ENCODE measurements around the gene PLXNA4.

PLXNA4 gene

GRCh38 chr7:132242192-132242812, 334.0 kb downstream of the PLXNA4 start:
- DNase-seq (ENCODE audit: low spot score) = no peak
- CTCF ChIA-PET = interaction anchor here (0.6 kb wide), 1 partner anchor 400 kb away, joined by 3 read pairs; no protein-coding TSS in a partner anchor
- H3K27ac ChIP-seq = no peak overlapping the region
- POLR2A ChIA-PET (ENCODE audit: low non-redundant PET) = no interaction called here
- TF ChIP-seq CTCF (conservative IDR thresholded peaks at IDR 0.05; ENCODE audit: low read depth) = no peak

- CTCF ChIA-PET = no interaction called here
Measured at GRCh38 chr7:132240821-132241422, 335.3 kb downstream of the PLXNA4 start.

GRCh38 chr7:132240262-132240661, 336.0 kb downstream of the PLXNA4 start:
- no peak overlapping the region for H3K27ac ChIP-seq
- DNase-seq (ENCODE audit: low spot score) = no peak
- CTCF ChIA-PET = no interaction called here
- POLR2A ChIA-PET (ENCODE audit: low non-redundant PET) = no interaction called here
- no peak for TF ChIP-seq CTCF (conservative IDR thresholded peaks at IDR 0.05; ENCODE audit: low read depth)

More at GRCh38 chr7:132240821-132241422, 335.3 kb downstream of the PLXNA4 start:
- TF ChIP-seq CTCF (conservative IDR thresholded peaks at IDR 0.05; ENCODE audit: low read depth) = no peak
- no peak for DNase-seq (ENCODE audit: low spot score)
- H3K27ac ChIP-seq = no peak overlapping the region
- POLR2A ChIA-PET (ENCODE audit: low non-redundant PET) = no interaction called here

- ChIA-PET CTCF (no interaction called here), POLR2A (ENCODE audit: low non-redundant PET) (no interaction called here)
- no peak overlapping the region for H3K27ac ChIP-seq
- peak; percentile 36 for DNase-seq (ENCODE audit: low spot score)
- TF ChIP-seq CTCF (conservative IDR thresholded peaks at IDR 0.05; ENCODE audit: low read depth) = no peak
Measured at GRCh38 chr7:132239422-132239994, 336.8 kb downstream of the PLXNA4 start.

- no peak for TF ChIP-seq CTCF (conservative IDR thresholded peaks at IDR 0.05; ENCODE audit: low read depth)
- ChIA-PET CTCF (no interaction called here), POLR2A (ENCODE audit: low non-redundant PET) (no interaction called here)
- H3K27ac ChIP-seq = no peak overlapping the region
- no peak for DNase-seq (ENCODE audit: low spot score)
Measured at GRCh38 chr7:132234711-132235110, 341.6 kb downstream of the PLXNA4 start.

- CTCF ChIA-PET = no interaction called here
- POLR2A ChIA-PET (ENCODE audit: low non-redundant PET) = no interaction called here
- no peak for DNase-seq (ENCODE audit: low spot score)
- H3K27ac ChIP-seq = no peak overlapping the region
- no peak for TF ChIP-seq CTCF (conservative IDR thresholded peaks at IDR 0.05; ENCODE audit: low read depth)
Measured at GRCh38 chr7:132232406-132232805, 343.9 kb downstream of the PLXNA4 start.
